22Rv1 (cell line): ENCODE results near the gene RCL1.
"Not testable (repeated sequence)": the region's sequence is repeated elsewhere in the genome, so short reads cannot be mapped to it uniquely, and the experiment has no call there.

Source experiments
- H3K27ac ChIP-seq: fragments of 450-650 bp; 2 replicates; pipeline ENCODE4 v1.5.1; 2017
- ZFX ChIP-seq: fragments of 450-650 bp; IDR thresholded peaks from 2 replicates; pipeline ENCODE4 v1.6.1; 2017; ENCODE audit warnings: antibody characterized with exemption, borderline replicate concordance
- TF ChIP-seq, protein P1 (sequence below): fragments of 450-650 bp; IDR thresholded peaks from 2 replicates; pipeline ENCODE4 v1.5.1; 2017; ENCODE audit warnings: mild to moderate bottlenecking

RCL1 gene

DNA sequence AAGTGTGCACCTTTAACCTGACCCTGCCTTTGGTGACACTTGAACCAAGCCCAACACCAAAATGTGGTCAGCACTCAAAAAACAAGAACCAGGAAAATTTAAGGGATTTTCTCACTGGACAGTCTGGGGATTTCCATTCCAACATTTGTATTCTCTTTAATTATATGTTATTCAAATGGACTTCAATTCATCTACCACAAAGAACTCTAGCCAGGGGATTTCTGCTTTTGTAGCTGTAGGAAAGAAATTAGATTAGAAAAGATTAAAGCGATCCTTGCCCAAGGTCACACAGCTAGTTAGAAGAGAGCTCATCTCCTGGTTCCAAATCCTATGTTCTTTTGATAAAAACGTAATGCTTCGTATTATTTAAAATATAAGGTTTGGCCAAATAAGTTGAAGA, 97.5 kb downstream of the RCL1 start:
- no peak overlapping the region for H3K27ac ChIP-seq
- TF ChIP-seq ZFX: no peak
- TF ChIP-seq, protein P1, sequence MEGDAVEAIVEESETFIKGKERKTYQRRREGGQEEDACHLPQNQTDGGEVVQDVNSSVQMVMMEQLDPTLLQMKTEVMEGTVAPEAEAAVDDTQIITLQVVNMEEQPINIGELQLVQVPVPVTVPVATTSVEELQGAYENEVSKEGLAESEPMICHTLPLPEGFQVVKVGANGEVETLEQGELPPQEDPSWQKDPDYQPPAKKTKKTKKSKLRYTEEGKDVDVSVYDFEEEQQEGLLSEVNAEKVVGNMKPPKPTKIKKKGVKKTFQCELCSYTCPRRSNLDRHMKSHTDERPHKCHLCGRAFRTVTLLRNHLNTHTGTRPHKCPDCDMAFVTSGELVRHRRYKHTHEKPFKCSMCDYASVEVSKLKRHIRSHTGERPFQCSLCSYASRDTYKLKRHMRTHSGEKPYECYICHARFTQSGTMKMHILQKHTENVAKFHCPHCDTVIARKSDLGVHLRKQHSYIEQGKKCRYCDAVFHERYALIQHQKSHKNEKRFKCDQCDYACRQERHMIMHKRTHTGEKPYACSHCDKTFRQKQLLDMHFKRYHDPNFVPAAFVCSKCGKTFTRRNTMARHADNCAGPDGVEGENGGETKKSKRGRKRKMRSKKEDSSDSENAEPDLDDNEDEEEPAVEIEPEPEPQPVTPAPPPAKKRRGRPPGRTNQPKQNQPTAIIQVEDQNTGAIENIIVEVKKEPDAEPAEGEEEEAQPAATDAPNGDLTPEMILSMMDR: no peak

DNA sequence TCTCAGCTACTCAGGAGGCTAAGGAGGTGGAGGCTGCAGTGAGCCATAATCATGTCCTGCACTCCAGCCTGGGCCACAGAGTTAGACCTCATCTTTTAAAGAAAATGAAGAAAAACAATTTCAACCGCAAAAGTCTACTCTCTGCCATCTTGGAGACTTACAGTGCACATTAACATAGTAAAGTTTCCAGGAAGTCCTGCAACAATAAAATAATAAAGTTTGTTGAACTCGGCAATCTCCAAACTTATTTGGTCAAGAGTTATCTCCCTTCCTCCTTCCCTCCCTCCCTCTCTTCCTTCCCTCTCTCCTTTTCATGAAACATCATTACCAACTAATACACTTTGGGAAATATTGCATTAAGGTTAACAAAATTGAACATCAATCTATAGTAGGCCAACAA, 98.2 kb downstream of the RCL1 start:
- TF ChIP-seq ZFX: no peak
- TF ChIP-seq, protein P1: no peak
- no peak overlapping the region for H3K27ac ChIP-seq

- no peak overlapping the region for H3K27ac ChIP-seq
- no peak for TF ChIP-seq ZFX
- TF ChIP-seq, protein P1: no peak
Observed at GRCh38 chr9:4891674-4892073, 98.9 kb downstream of the RCL1 start.

DNA sequence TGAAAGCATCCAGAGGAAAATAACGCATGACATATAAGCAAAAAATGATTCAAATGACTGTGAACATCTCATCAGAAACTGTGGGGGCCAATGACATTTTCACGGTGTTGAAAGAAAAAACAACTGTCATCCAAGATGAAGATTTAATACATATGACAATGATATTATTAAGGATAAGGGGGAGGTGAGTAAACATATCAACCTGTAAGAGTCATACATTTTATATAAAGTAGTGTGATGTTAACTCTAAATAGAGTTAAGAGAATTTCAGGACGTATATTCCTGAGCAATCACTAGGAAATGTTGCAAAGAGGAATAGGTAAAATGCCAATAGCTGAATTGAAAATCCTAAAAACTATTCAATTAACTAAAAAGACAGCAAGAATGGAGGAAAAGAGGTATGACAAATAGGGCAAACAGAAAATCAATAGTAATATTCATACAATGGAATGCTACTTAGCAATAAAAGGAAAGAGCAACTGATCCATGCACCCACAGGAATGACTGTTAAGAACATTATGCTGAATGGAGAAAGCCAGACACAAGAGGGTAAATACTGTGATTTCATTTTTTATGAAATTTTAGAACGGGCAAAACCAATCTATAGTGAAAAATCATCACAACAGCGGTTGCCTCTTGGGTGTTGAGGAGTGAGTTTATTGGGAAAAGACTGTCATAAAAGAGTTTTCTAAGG, 99.9 kb downstream of the RCL1 start:
- H3K27ac ChIP-seq: no peak overlapping the region
- TF ChIP-seq, protein P1: no peak
- TF ChIP-seq ZFX: no peak

GRCh38 chr9:4894076-4894475, 101.3 kb downstream of the RCL1 start:
- H3K27ac ChIP-seq: no peak overlapping the region
- TF ChIP-seq, protein P1: no peak
- no peak for TF ChIP-seq ZFX

DNA sequence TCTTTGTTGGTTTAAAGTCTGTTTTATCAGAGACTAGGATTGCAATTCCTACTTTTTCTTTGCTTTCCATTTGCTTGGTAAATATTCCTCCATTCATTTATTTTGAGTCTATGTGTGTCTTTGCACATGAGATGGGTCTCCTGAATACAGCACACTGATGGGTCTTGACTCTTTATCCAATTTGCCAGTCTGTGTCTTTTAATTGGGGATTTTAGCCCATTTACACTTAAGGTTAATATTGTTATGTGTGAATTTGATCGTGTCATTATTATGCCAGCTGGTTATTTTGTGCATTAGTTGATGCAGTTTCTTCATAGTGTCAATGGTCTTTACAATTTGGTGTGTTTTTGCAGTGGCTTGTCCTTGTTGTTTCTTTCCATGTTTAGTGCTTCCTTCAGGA, 107.1 kb downstream of the RCL1 start:
- not testable (repeated sequence) for H3K27ac ChIP-seq

- not testable (repeated sequence) for H3K27ac ChIP-seq
Observed at GRCh38 chr9:4901401-4902134, 108.8 kb downstream of the RCL1 start.

GRCh38 chr9:4902135-4902475, 109.4 kb downstream of the RCL1 start:
- no peak overlapping the region for H3K27ac ChIP-seq
- no peak for TF ChIP-seq ZFX
- TF ChIP-seq, protein P1: no peak
